Ascending aorta (tissue), 2 donors: ENCODE data around the gene SYNJ2. TPM values are rescaled to one million over a fixed set of nuclear protein-coding genes. Genes with fewer than 3 reads are reported as not detected.
"Not testable (repeated sequence)": the region's sequence is repeated elsewhere in the genome, so short reads cannot be mapped to it uniquely, and the experiment has no call there.

Experiments used
- DNase-seq, 2 donors: peaks; one replicate each; pipeline ENCODE4 v3.0.0-alpha.2; 2019; ENCODE audit warnings: low spot score in 2 of 2
- H3K27ac ChIP-seq, 2 donors: fragments of 200-600 bp; sonication (generic); one replicate each; pipeline ENCODE4 v1.5.1; 2016 to 2017; ENCODE audit warnings: mild to moderate bottlenecking in 1 of 2
- H3K27me3 ChIP-seq: fragments of 200-600 bp; sonication (generic); one replicate; pipeline ENCODE4 v1.5.1; 2017
- H3K36me3 ChIP-seq, 2 donors: fragments of 200-600 bp; sonication (generic); one replicate each; pipeline ENCODE4 v1.5.1; 2016
- H3K4me1 ChIP-seq, 2 donors: fragments of 200-600 bp; sonication (generic); one replicate each; pipeline ENCODE4 v1.5.1; 2016 to 2017; ENCODE audit warnings: mild to moderate bottlenecking in 1 of 2
- H3K4me3 ChIP-seq, 2 donors: fragments of 200-600 bp; sonication (generic); one replicate each; pipeline ENCODE4 v1.5.1; 2016 to 2017; ENCODE audit warnings: mild to moderate bottlenecking in 1 of 2
- H3K9me3 ChIP-seq, 2 donors: fragments of 200-600 bp; sonication (generic); one replicate each; pipeline ENCODE4 v1.5.1; 2016
- CTCF ChIP-seq, 3 experiments: fragments of 200-600 bp in 2 of 3; fragments of 450-650 bp in 1 of 3; sonication (generic) in 2 of 3; IDR thresholded peaks; one replicate each; pipeline ENCODE4 v1.5.1; 2016 to 2019; ENCODE audit warnings: antibody characterized with exemption in 3 of 3, mild to moderate bottlenecking in 1 of 3, moderate library complexity in 1 of 3
- intact Hi-C: fragments of 100-400 bp; cut with DNase I; formaldehyde crosslinking; loops from one replicate; pipeline ENCODE4 v1.15.1; 2023
- total RNA-seq: library from RNA; depleted of rRNA; stranded (reverse); fragments of >200 nt; gene quantifications from one replicate; pipeline ENCODE4 v1.1.0, GENCODE V29; 2016

SYNJ2 gene
- 3.0 TPM for total RNA-seq

GRCh38 chr6:157981395-157982101 is at the start of gene SYNJ2:
SYNJ2 (plus strand) TSS chr6:157981863; CDS start chr6:157981962, 99 bp downstream.
- peak within 1 kb of the TSS; percentile 79 to 81 for H3K27ac ChIP-seq
- peak in 1 of 2 donors; percentile 86 for DNase-seq

GRCh38 chr6:157935786-157936185 is 45.9 kb upstream of the SYNJ2 start:
- Histone ChIP-seq H3K9me3 (no peaks in the 10 kb centered on the region), H3K36me3 (peaks cover 74 to 94% of the 10 kb centered on the region in 2 donors), H3K4me1 (no peaks in the 10 kb centered on the region), H3K4me3 (no peak overlapping the region), H3K27me3 (no peaks in the 10 kb centered on the region), H3K27ac (no peak overlapping the region)
- intact Hi-C loops: no loop called here
- TF ChIP-seq CTCF (IDR thresholded peaks at IDR 0.05): no peak
- no peak for DNase-seq

More at GRCh38 chr6:157981395-157982101, at the start of gene SYNJ2:
- Histone ChIP-seq H3K4me3 (peak within 1 kb of the TSS; percentile 77 to 94), H3K9me3 (no peaks in the 10 kb centered on the region), H3K4me1 (peaks cover 5 to 26% of the 10 kb centered on the region in 2 donors), H3K27me3 (no peaks in the 10 kb centered on the region), H3K36me3 (no peaks in the 10 kb centered on the region)
- peak; percentile 66 to 78 (median 74) for TF ChIP-seq CTCF (IDR thresholded peaks at IDR 0.05)
- intact Hi-C loops: loop anchor here (1.0 to 5.0 kb wide), 6 partner anchors 22 to 186 kb away; partner anchors contain the start of genes GTF2H5 and SERAC1

GRCh38 chr6:157937318-157937717 is 44.3 kb upstream of the SYNJ2 start:
- Histone ChIP-seq H3K27me3 (no peaks in the 10 kb centered on the region), H3K9me3 (no peaks in the 10 kb centered on the region), H3K27ac (no peak overlapping the region), H3K4me1 (no peaks in the 10 kb centered on the region), H3K4me3 (no peak overlapping the region), H3K36me3 (peaks cover 76 to 95% of the 10 kb centered on the region in 2 donors)
- no peak for DNase-seq
- intact Hi-C loops: no loop called here
- no peak for TF ChIP-seq CTCF (IDR thresholded peaks at IDR 0.05)

GRCh38 chr6:157937916-157938315 is 43.7 kb upstream of the SYNJ2 start:
- H3K9me3 ChIP-seq: no peaks in the 10 kb centered on the region
- peaks cover 75 to 95% of the 10 kb centered on the region in 2 donors for H3K36me3 ChIP-seq
- H3K27me3 ChIP-seq: no peaks in the 10 kb centered on the region
- H3K4me3 ChIP-seq: no peak overlapping the region
- no peak for DNase-seq
- intact Hi-C loops: no loop called here
- no peak for TF ChIP-seq CTCF (IDR thresholded peaks at IDR 0.05)
- H3K4me1 ChIP-seq: no peaks in the 10 kb centered on the region
- H3K27ac ChIP-seq: no peak overlapping the region

GRCh38 chr6:157940375-157941036 is 41.2 kb upstream of the SYNJ2 start:
- H3K9me3 ChIP-seq, DNase-seq, H3K4me3 ChIP-seq, H3K27me3 ChIP-seq, H3K4me1 ChIP-seq, intact Hi-C loops, H3K27ac ChIP-seq: not testable (repeated sequence)
- H3K36me3 ChIP-seq: peaks cover 84 to 95% of the 10 kb centered on the region in 2 donors
